Natural killer cell (primary cell): ENCODE measurements around the gene GALNT13. TPM values are rescaled to one million over a fixed set of nuclear protein-coding genes. Genes with fewer than 3 reads are reported as not detected.

Experiments
- ATAC-seq, 3 donors: fragments of 150-1000 bp in 2 of 3; fragments of 200-7000 bp in 1 of 3; cut with Tn5 transposase; 1 replicate in 1 of 3; 2 replicates in 2 of 3; pipeline ENCODE4 v1.10.0; 2021; ENCODE audit warnings: mild to moderate bottlenecking in 2 of 3, moderate library complexity in 2 of 3
- DNase-seq, 2 donors: peaks; one replicate each; pipeline versions ENCODE4 v3.0.0 to v3.0.0-alpha.2; 2013 to 2021; ENCODE audit warnings: mixed read lengths in 1 of 2
- H3K27ac ChIP-seq: one replicate; pipeline ENCODE4 v1.5.1; 2013; ENCODE audit warnings: mild to moderate bottlenecking, low read length
- H3K27me3 ChIP-seq: one replicate; pipeline ENCODE4 v1.6.1; 2013; ENCODE audit warnings: low read length; ENCODE audit not compliant: control insufficient read depth, insufficient read depth
- H3K36me3 ChIP-seq: one replicate; pipeline ENCODE4 v1.6.1; 2013; ENCODE audit warnings: low read length; ENCODE audit not compliant: control insufficient read depth, insufficient read depth
- H3K4me1 ChIP-seq: one replicate; pipeline ENCODE4 v1.6.1; 2013; ENCODE audit warnings: low read length; ENCODE audit not compliant: control insufficient read depth, insufficient read depth
- H3K4me3 ChIP-seq: one replicate; pipeline ENCODE4 v1.5.1; 2013; ENCODE audit warnings: low read length
- H3K9me3 ChIP-seq: one replicate; pipeline ENCODE4 v1.6.1; 2013; ENCODE audit warnings: low read length; ENCODE audit not compliant: control insufficient read depth, insufficient read depth
- H3K27ac Mint-ChIP-seq, 2 donors: one replicate each; pipeline ENCODE4 v1.8.0; 2022; ENCODE audit warnings: mild to moderate bottlenecking in 2 of 2, mixed read lengths in 2 of 2, moderate library complexity in 1 of 2
- H3K27me3 Mint-ChIP-seq, 2 donors: one replicate each; pipeline ENCODE4 v1.8.0; 2022; ENCODE audit warnings: low read depth in 2 of 2, mixed read lengths in 2 of 2
- H3K36me3 Mint-ChIP-seq: one replicate; pipeline ENCODE4 v1.8.0; 2022; ENCODE audit warnings: mixed read lengths
- H3K4me1 Mint-ChIP-seq, 2 donors: one replicate each; pipeline ENCODE4 v1.8.0; 2022; ENCODE audit warnings: mixed read lengths in 2 of 2
- H3K4me3 Mint-ChIP-seq: one replicate; pipeline ENCODE4 v1.8.0; 2022; ENCODE audit warnings: mild to moderate bottlenecking, moderate library complexity, mixed read lengths
- H3K9me3 Mint-ChIP-seq, 2 donors: one replicate each; pipeline ENCODE4 v1.8.0; 2022; ENCODE audit warnings: mixed read lengths in 2 of 2
- WGBS: methylation state at CpG from one replicate; pipeline ENCODE4 v1.1.7; 2013; ENCODE audit warnings: missing lambda C conversion rate; ENCODE audit not compliant: insufficient coverage; 5-methylcytosine and 5-hydroxymethylcytosine counted together
- intact Hi-C: fragments of 100-400 bp; cut with micrococcal nuclease; formaldehyde crosslinking; loops from one replicate; pipeline ENCODE4 v1.14.2; 2022
- total RNA-seq, 4 donors: library from RNA; stranded (reverse); fragments of 120-200 nt in 1 of 4; gene quantifications; one replicate each; pipeline versions ENCODE4 v1.2.3 to v1.2.4, GENCODE V29; 2013 to 2022
- TF ChIP-seq, protein P1 (sequence below): fragments of 200-600 bp; IDR thresholded peaks from one replicate; pipeline ENCODE4 v1.8.0; 2022; ENCODE audit warnings: antibody characterized with exemption

The GALNT13 gene
- total RNA-seq, 3 donors from 2014 or later (not counting 1 experiment from before 2014, with no cell fraction given) = not detected

DNA sequence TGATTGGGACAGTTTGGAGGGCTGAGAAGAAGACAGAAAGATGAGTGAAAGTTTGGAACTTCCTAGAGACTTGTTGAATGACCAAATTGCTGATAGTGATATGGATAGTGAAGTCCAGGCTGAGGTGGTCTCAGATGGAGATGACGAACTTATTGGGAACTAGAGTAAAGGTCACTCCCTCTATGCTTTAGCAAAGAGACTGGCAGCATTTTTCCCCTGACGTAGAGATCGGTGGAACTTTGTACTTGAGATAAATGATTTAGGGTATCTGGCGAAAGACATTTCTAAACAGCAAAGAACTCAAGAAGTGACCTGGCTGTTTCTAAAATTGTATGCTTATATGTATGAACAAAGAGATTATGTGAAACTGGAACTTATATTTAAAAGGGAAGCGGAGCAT lies 605.6 kb downstream of the GALNT13 start:
- no peaks in the 10 kb centered on the region for H3K27me3 ChIP-seq
- no peaks in the 10 kb centered on the region for H3K4me1 Mint-ChIP-seq
- H3K4me3 ChIP-seq = no peak overlapping the region
- no peak overlapping the region for H3K27ac Mint-ChIP-seq
- intact Hi-C loops = no loop called here
- DNase-seq (no peak), ATAC-seq (no peak)
- WGBS = 91% methylated on average over 5 of the region's 5 CpGs
- peaks cover 9 to 13% of the 10 kb centered on the region in 2 donors for H3K9me3 Mint-ChIP-seq
- no peaks in the 10 kb centered on the region for H3K36me3 ChIP-seq
- no peaks in the 10 kb centered on the region for H3K27me3 Mint-ChIP-seq
- H3K9me3 ChIP-seq = peaks cover 4% of the 10 kb centered on the region
- H3K36me3 Mint-ChIP-seq = no peaks in the 10 kb centered on the region
- TF ChIP-seq, protein P1, sequence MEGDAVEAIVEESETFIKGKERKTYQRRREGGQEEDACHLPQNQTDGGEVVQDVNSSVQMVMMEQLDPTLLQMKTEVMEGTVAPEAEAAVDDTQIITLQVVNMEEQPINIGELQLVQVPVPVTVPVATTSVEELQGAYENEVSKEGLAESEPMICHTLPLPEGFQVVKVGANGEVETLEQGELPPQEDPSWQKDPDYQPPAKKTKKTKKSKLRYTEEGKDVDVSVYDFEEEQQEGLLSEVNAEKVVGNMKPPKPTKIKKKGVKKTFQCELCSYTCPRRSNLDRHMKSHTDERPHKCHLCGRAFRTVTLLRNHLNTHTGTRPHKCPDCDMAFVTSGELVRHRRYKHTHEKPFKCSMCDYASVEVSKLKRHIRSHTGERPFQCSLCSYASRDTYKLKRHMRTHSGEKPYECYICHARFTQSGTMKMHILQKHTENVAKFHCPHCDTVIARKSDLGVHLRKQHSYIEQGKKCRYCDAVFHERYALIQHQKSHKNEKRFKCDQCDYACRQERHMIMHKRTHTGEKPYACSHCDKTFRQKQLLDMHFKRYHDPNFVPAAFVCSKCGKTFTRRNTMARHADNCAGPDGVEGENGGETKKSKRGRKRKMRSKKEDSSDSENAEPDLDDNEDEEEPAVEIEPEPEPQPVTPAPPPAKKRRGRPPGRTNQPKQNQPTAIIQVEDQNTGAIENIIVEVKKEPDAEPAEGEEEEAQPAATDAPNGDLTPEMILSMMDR = no peak
- no peak overlapping the region for H3K27ac ChIP-seq
- H3K4me1 ChIP-seq = no peaks in the 10 kb centered on the region
- H3K4me3 Mint-ChIP-seq = no peak overlapping the region

DNA sequence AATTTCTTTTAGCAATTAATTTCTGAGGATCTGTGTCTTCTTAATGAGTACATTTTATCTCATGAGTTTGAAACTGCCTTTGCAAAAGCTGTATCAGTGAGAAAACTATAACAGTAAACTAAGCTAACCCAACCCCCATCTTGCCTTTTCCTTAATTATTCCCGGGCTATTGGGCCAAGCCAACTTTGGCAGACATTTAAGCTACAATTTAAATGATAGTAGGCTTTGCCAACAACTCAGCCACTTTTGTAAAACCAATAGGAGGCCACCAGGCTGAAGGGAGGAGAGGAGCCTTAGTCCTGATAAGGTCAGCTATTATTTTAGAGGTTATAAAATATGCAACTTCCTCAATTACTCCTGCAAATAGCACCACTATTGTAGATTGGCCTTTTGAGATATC lies 608.8 kb downstream of the GALNT13 start:
- Mint-ChIP-seq H3K27me3 (no peaks in the 10 kb centered on the region), H3K9me3 (peaks cover 11 to 15% of the 10 kb centered on the region in 2 donors), H3K36me3 (no peaks in the 10 kb centered on the region), H3K4me3 (no peak overlapping the region), H3K27ac (no peak overlapping the region), H3K4me1 (no peaks in the 10 kb centered on the region)
- Histone ChIP-seq H3K36me3 (no peaks in the 10 kb centered on the region), H3K9me3 (peaks cover 4% of the 10 kb centered on the region), H3K27ac (no peak overlapping the region), H3K4me3 (no peak overlapping the region), H3K27me3 (no peaks in the 10 kb centered on the region), H3K4me1 (no peaks in the 10 kb centered on the region)
- TF ChIP-seq, protein P1 = no peak
- intact Hi-C loops = no loop called here
- WGBS = no CpG with 5 or more reads among the region's 1 CpG
- DNase-seq (no peak), ATAC-seq (no peak)

DNA sequence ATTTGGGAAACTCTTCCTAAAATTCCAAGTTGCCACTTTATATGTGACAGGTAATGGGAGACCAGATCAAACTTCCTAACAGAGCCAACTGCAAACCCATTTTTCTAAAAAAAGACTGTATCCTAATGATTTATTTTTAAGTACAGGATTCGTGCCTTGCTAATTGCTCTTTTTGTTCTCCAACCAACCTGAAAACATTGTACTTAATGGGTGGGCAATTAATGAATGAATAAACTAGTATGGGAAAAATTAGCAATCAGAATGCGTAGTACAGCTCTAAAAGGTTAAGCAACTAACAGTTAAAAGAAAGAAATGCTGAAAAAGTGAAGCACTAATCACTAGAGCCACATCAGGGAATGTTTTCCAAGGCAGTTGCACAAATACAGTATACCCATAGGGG lies 609.6 kb downstream of the GALNT13 start:
- intact Hi-C loops = no loop called here

More for the DNA sequence above, 609.6 kb downstream of the GALNT13 start:
- WGBS = 79% methylated on average over 1 of the region's 2 CpGs
- no peak overlapping the region for H3K4me3 ChIP-seq
- H3K27ac Mint-ChIP-seq = no peak overlapping the region
- no peak overlapping the region for H3K4me3 Mint-ChIP-seq
- no peaks in the 10 kb centered on the region for H3K9me3 ChIP-seq
- H3K27ac ChIP-seq = no peak overlapping the region
- no peaks in the 10 kb centered on the region for H3K36me3 ChIP-seq
- TF ChIP-seq, protein P1 = no peak
- no peaks in the 10 kb centered on the region for H3K27me3 ChIP-seq
- H3K9me3 Mint-ChIP-seq = peaks cover 11 to 15% of the 10 kb centered on the region in 2 donors
- H3K27me3 Mint-ChIP-seq = no peaks in the 10 kb centered on the region
- DNase-seq = no peak
- H3K4me1 ChIP-seq = no peaks in the 10 kb centered on the region
- H3K4me1 Mint-ChIP-seq = no peaks in the 10 kb centered on the region
- no peaks in the 10 kb centered on the region for H3K36me3 Mint-ChIP-seq
- ATAC-seq = no peak
